Hepatocyte (in vitro differentiated cells): ENCODE data around the gene RAB37.

ENCODE experiments used
- EZH2phosphoT487 ChIP-seq: fragments of 200-600 bp; sonication (generic); IDR thresholded peaks from one replicate; pipeline ENCODE4 v1.6.1; 2018; ENCODE audit warnings: antibody characterized with exemption, mild to moderate bottlenecking, low read depth, moderate library complexity; ENCODE audit not compliant: unreplicated experiment, severe bottlenecking
- TF ChIP-seq, protein P1 (sequence below): fragments of 200-600 bp; sonication (generic); IDR thresholded peaks from 2 replicates; pipeline ENCODE4 v1.5.1; 2016; ENCODE audit warnings: antibody characterized with exemption, mild to moderate bottlenecking; ENCODE audit not compliant: poor library complexity

DNA sequence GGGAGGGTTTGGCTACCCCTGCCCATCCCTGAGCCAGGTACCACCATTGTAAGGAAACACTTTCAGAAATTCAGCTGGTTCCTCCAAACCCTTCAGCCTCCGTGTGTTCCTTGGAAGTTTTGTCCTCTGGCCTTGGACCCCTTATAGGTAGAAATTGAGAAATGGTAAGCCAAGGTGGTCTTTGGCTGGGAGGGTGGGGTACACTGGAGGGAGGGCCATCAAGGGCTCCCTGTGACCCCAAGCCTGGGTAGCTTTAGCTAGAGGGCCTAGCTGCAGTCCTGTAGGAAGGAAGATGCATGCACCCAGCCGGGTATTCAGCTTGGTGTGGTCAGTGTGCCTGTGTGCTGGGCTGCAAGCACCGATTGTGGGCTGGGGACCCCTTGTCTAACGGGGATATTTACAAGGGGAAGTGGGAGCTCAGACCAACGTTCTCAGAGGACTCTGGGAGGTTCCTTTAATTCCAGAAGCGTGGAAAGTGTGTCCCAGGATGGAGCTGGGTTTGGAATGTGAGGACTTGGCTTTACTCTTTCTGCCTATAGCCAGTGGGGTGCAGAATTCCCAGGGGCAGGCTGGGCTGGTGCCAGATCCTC, 32.3 kb downstream of the RAB37 start:
- TF ChIP-seq, protein P1, sequence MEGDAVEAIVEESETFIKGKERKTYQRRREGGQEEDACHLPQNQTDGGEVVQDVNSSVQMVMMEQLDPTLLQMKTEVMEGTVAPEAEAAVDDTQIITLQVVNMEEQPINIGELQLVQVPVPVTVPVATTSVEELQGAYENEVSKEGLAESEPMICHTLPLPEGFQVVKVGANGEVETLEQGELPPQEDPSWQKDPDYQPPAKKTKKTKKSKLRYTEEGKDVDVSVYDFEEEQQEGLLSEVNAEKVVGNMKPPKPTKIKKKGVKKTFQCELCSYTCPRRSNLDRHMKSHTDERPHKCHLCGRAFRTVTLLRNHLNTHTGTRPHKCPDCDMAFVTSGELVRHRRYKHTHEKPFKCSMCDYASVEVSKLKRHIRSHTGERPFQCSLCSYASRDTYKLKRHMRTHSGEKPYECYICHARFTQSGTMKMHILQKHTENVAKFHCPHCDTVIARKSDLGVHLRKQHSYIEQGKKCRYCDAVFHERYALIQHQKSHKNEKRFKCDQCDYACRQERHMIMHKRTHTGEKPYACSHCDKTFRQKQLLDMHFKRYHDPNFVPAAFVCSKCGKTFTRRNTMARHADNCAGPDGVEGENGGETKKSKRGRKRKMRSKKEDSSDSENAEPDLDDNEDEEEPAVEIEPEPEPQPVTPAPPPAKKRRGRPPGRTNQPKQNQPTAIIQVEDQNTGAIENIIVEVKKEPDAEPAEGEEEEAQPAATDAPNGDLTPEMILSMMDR, result no peak
- TF ChIP-seq EZH2phosphoT487, result no peak
